Aorta (tissue), 5 donors: ENCODE measurements around the gene RBM47. TPM values are rescaled to one million over a fixed set of nuclear protein-coding genes. Genes with fewer than 3 reads are reported as not detected.

Experiments used
- ATAC-seq: fragments of 200-7000 bp; cut with Tn5 transposase; one replicate; pipeline ENCODE4 v1.9.1; 2022; ENCODE audit warnings: moderate library complexity; ENCODE audit not compliant: low FRiP score
- DNase-seq, 2 donors: peaks; one replicate each; pipeline ENCODE4 v3.0.0-alpha.2; 2020
- H3K27ac ChIP-seq, 2 donors: one replicate each; pipeline ENCODE4 v1.5.1; 2013; ENCODE audit warnings: low read length in 2 of 2, mild to moderate bottlenecking in 2 of 2, moderate library complexity in 2 of 2, control low read depth in 1 of 2, inconsistent platforms in 1 of 2, low read depth in 1 of 2
- H3K27me3 ChIP-seq, 2 donors: one replicate each; pipeline ENCODE4 v1.6.1; 2013; ENCODE audit warnings: control low read depth in 1 of 2, low read length in 1 of 2, mild to moderate bottlenecking in 1 of 2, moderate library complexity in 1 of 2; ENCODE audit not compliant: insufficient read depth in 2 of 2, control insufficient read depth in 1 of 2
- H3K36me3 ChIP-seq, 2 donors: one replicate each; pipeline ENCODE4 v1.6.1; 2013; ENCODE audit warnings: control low read depth in 1 of 2, low read length in 1 of 2, mild to moderate bottlenecking in 1 of 2; ENCODE audit not compliant: insufficient read depth in 2 of 2, control insufficient read depth in 1 of 2
- H3K4me1 ChIP-seq, 2 donors: one replicate each; pipeline ENCODE4 v1.6.1; 2013; ENCODE audit warnings: low read length in 2 of 2, control low read depth in 1 of 2, mild to moderate bottlenecking in 1 of 2, moderate library complexity in 1 of 2; ENCODE audit not compliant: insufficient read depth in 2 of 2, control insufficient read depth in 1 of 2
- H3K4me3 ChIP-seq, 2 donors: one replicate each; pipeline ENCODE4 v1.5.1; 2013; ENCODE audit warnings: low read length in 2 of 2, control low read depth in 1 of 2, mild to moderate bottlenecking in 1 of 2
- H3K9me3 ChIP-seq: one replicate; pipeline ENCODE4 v1.6.1; 2013; ENCODE audit warnings: mild to moderate bottlenecking, low read length; ENCODE audit not compliant: control insufficient read depth
- WGBS, 2 donors: extraction: QIAGEN DNeasy Blood & Tissue Kit; methylation state at CpG; one replicate each; pipeline ENCODE4 v1.1.7; 2013; 5-methylcytosine and 5-hydroxymethylcytosine counted together
- intact Hi-C, 2 donors: fragments of 100-400 bp; cut with DNase I; formaldehyde crosslinking; loops; one replicate each; pipeline versions ENCODE4 v1.14.2 to v1.15.0; 2022
- polyA plus RNA-seq, 2 donors: library from polyadenylated mRNA; stranded (reverse); fragments of 200-250 nt; gene quantifications; one replicate each; pipeline ENCODE4 v1.2.3, GENCODE V29; 2013
- total RNA-seq, 2 donors: library from RNA; stranded (reverse); fragmentation: NEBNext Ultra II Directional; extraction: Animal tissue kit (Norgen Biotek cat#: 25700); gene quantifications; one replicate each; pipeline ENCODE4 v1.2.1, GENCODE V29; 2021
- donor health status: healthy with polysubstance abuse.
- donor health status: Bipolar disorder and iron deficiency.
- donor health status: DM: no; HTN: no; CAD: no.
- donor health status: DM: no; HTN: no; CAD: no.
- donor health status: DM: yes; HTN: yes; CAD: no.

The RBM47 gene
- total and polyA plus RNA-seq, 4 donors, result 1.8 to 33.5 (median 23.1) TPM

GRCh38 chr4:40511036-40511614 is 118.5 kb downstream of the RBM47 start:
- ATAC-seq (no peak), DNase-seq (no peak)
- no peaks in the 10 kb centered on the region for H3K4me1 ChIP-seq
- intact Hi-C loops, result no loop called here
- no peaks in the 10 kb centered on the region for H3K9me3 ChIP-seq
- H3K27me3 ChIP-seq, result no peaks in the 10 kb centered on the region
- no peak overlapping the region for H3K4me3 ChIP-seq
- WGBS, 2 donors, result 81 to 85% methylated on average over 9 of the region's 9 CpGs
- no peaks in the 10 kb centered on the region for H3K36me3 ChIP-seq
- H3K27ac ChIP-seq, result no peak overlapping the region

GRCh38 chr4:40507977-40508376 is 121.7 kb downstream of the RBM47 start:
- Histone ChIP-seq H3K9me3 (no peaks in the 10 kb centered on the region), H3K27me3 (no peaks in the 10 kb centered on the region), H3K27ac (no peak overlapping the region), H3K4me3 (no peak overlapping the region), H3K36me3 (no peaks in the 10 kb centered on the region), H3K4me1 (no peaks in the 10 kb centered on the region)
- intact Hi-C loops, result no loop called here
- DNase-seq (no peak), ATAC-seq (no peak)
- WGBS, 2 donors, result 81 to 83% methylated on average over 11 of the region's 11 CpGs

DNA sequence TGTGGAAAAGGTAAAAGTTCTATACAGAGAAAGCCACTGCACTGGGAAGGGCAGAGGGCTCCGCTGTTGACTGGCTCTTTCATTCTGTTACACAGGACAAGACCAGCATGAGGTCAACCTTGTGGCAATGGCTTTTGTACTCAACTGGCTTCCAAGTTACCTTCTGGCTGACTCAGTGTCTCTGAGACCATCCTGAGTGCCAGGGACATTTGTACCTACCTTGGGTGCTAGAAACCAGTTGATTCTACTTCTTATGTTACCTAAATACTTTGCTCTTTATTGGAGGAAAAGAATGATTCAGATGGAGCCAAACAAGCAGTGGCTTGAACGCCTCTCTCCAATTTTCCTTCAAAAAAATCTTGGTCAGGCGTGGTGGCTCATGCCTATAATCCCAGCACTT is 123.2 kb downstream of the RBM47 start:
- H3K4me1 ChIP-seq, result no peaks in the 10 kb centered on the region
- 85% methylated on average over 3 of the region's 3 CpGs for WGBS, 2 donors
- intact Hi-C loops, result no loop called here
- no peak overlapping the region for H3K4me3 ChIP-seq
- DNase-seq, result no peak
- no peak overlapping the region for H3K27ac ChIP-seq
- no peak for ATAC-seq
- no peaks in the 10 kb centered on the region for H3K27me3 ChIP-seq
- H3K9me3 ChIP-seq, result no peaks in the 10 kb centered on the region
- H3K36me3 ChIP-seq, result no peaks in the 10 kb centered on the region

DNA sequence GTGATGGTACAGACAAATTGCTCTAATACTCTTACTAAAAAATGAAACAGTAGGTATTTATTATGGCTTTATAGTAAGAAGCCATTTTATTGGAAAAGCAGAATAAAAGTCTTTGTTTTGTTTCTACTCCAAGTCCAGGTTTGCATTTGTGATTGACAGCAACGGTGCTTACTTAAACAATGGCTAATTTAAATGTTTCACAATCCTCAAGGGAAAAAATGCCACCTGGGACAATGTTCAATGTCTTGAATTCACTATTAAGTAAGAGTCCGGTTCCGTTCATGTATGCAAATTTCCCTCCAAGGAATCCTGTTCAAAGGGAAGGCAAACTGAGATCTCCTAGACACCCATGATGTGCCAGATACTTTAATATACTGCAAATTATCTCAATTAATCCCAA is 123.6 kb downstream of the RBM47 start:
- whole genome bisulfite sequencing, 2 donors, result 52 to 55% methylated on average over 3 of the region's 3 CpGs
- Histone ChIP-seq H3K27me3 (no peaks in the 10 kb centered on the region), H3K4me3 (no peak overlapping the region), H3K9me3 (no peaks in the 10 kb centered on the region), H3K36me3 (no peaks in the 10 kb centered on the region), H3K27ac (no peak overlapping the region), H3K4me1 (no peaks in the 10 kb centered on the region)
- ATAC-seq, result no peak
- intact Hi-C loops, result no loop called here
- no peak for DNase-seq

DNA sequence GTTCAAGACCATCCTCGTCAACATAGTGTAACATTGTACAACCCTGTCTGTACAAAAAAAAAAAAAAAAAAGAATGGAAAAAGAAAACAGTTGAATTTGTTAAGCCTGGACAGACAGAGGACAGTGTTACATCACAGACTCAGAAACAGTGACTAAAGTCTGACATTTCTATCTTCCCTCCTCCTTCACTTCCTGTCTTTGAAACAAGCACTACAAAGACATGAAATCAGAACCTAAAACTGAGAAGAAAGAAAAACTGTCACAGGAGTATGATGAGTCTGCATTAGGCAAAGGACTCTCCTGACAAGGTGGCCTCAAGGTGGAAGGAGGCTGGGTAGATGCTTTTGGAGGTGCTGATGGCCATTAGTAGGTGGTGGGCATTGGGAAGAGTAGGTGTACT is 126.7 kb downstream of the RBM47 start:
- Histone ChIP-seq H3K9me3 (no peaks in the 10 kb centered on the region), H3K4me3 (no peak overlapping the region), H3K27ac (no peak overlapping the region), H3K27me3 (no peaks in the 10 kb centered on the region), H3K36me3 (no peaks in the 10 kb centered on the region), H3K4me1 (no peaks in the 10 kb centered on the region)
- intact Hi-C loops, result no loop called here
- ATAC-seq, result no peak
- DNase-seq, result no peak
- 84 to 91% methylated on average over 1 of the region's 1 CpG for WGBS, 2 donors

DNA sequence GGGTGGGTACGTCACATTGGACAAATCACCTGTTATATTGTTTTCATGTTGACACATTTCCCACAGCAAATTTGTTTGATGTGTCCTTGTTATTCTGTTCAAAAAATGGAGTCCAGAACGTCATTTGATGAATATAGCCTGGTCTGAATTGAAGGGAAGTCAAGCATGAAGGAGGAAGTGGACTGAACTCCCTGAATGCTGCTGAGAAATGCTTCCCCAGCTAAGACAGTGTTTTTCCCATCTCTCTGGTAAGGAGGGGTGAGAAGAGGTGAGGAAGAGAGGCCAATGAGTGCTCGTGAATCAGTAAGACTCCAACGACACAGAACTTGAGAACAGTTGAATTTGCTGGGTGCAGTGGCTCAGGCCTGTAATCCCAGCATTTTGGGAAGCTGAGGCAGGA is 127.4 kb downstream of the RBM47 start:
- 51 to 63% methylated on average over 4 of the region's 4 CpGs for WGBS, 2 donors
- no peaks in the 10 kb centered on the region for H3K4me1 ChIP-seq
- no peak overlapping the region for H3K27ac ChIP-seq
- intact Hi-C loops, result no loop called here
- no peak overlapping the region for H3K4me3 ChIP-seq
- ATAC-seq, result no peak
- no peaks in the 10 kb centered on the region for H3K36me3 ChIP-seq
- H3K9me3 ChIP-seq, result no peaks in the 10 kb centered on the region
- DNase-seq, result no peak
- no peaks in the 10 kb centered on the region for H3K27me3 ChIP-seq

GRCh38 chr4:40500781-40501180 is 128.9 kb downstream of the RBM47 start:
- WGBS, 2 donors, result 64 to 73% methylated on average over 6 of the region's 6 CpGs
- ATAC-seq, result no peak
- intact Hi-C loops, result no loop called here

DNA sequence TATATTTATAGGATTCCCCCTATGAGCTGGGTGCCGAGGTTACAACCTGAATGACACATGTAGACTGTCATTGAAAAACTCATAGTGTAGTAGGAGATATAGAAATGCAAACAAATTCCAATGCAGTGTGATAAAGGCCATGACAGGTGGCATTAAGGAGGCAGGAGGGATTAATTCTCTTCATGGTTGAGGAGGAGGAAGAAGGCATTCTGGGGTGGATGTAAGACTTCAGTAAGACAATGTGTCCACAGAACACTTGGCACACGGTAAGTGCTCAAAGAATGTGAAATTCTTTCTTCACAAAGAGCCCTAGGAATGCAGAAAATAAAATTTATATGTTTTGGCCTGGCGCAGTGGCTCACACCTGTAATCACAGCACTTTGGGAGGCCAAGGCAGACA is 136.5 kb downstream of the RBM47 start:
- ATAC-seq, result no peak
- no peak for DNase-seq
- Histone ChIP-seq H3K27me3 (peaks cover 0 to 3% of the 10 kb centered on the region in 2 donors), H3K27ac (no peak overlapping the region), H3K9me3 (no peaks in the 10 kb centered on the region), H3K4me3 (no peak overlapping the region), H3K36me3 (no peaks in the 10 kb centered on the region), H3K4me1 (no peaks in the 10 kb centered on the region)
- intact Hi-C loops, result no loop called here
- whole genome bisulfite sequencing, 2 donors, result 61 to 69% methylated on average over 3 of the region's 3 CpGs

More at GRCh38 chr4:40500781-40501180, 128.9 kb downstream of the RBM47 start:
- DNase-seq, result no peak
- Histone ChIP-seq H3K4me3 (no peak overlapping the region), H3K36me3 (no peaks in the 10 kb centered on the region), H3K9me3 (no peaks in the 10 kb centered on the region), H3K27ac (no peak overlapping the region), H3K27me3 (no peaks in the 10 kb centered on the region), H3K4me1 (no peaks in the 10 kb centered on the region)

- ATAC-seq, result no peak
Observed at GRCh38 chr4:40492691-40493090, 137.0 kb downstream of the RBM47 start.

More at GRCh38 chr4:40492691-40493090, 137.0 kb downstream of the RBM47 start:
- WGBS, 2 donors, result 80 to 82% methylated on average over 3 of the region's 3 CpGs
- H3K4me3 ChIP-seq, result no peak overlapping the region
- H3K4me1 ChIP-seq, result no peaks in the 10 kb centered on the region
- no peaks in the 10 kb centered on the region for H3K9me3 ChIP-seq
- no peak overlapping the region for H3K27ac ChIP-seq
- no peak for DNase-seq
- intact Hi-C loops, result no loop called here
- H3K27me3 ChIP-seq, result peaks cover 0 to 3% of the 10 kb centered on the region in 2 donors
- no peaks in the 10 kb centered on the region for H3K36me3 ChIP-seq
